ENCODE measurements around the gene PRXL2B.

The PRXL2B gene

DNA sequence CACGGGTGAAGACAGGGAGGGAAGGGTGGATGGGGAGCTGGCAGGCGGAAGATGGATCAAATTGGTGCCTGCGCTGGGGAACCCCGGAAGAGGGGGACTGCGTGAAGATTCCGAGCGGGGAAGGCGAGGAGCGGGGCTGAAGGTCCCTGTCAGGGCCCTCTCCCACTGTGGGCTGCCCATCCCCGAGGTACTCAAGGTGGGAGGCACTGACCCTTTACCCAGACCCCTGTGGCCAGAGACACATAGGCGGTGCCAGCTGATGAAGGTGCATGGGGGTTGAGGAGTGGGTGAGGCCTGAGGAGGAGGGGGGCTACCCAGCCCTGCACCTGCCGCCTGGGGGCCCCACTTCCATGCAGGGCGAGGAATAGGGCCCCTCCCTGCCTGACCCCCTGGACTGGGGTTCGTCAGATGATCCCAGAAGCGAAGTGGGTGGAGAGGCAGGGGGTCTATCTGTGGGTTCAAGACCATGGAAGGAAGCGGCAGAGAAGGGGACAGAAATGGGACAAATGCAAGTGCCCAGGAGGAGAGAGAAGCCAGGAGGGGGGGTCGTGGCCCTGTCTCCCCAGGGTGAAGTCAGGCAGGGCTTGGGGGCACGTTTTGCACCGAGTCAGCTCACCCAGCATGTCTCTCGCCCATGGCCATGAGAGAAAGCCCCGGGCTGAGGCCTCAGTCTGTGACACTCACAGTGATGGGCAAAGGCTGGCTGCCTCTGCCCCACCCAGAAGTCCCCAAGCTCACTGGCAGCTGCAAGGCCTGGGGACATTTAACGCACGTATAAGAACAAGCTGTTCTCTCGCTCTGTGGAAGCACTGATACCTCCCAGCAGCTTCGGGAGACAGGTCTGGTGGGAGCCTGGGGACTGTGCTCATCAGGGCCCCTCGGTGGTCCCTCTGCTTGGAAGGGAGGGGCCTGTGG is 53.3 kb downstream of the PRXL2B start:
- Histone ChIP-seq H4K20me1 (ENCODE audit: insufficient read depth, low read length) (no peaks in the 10 kb centered on the region), H3K4me3 (ENCODE audit: low read length) (no peak overlapping the region), H3K4me2 (ENCODE audit: low read depth, low read length) (no peak overlapping the region), H3K9ac (ENCODE audit: low read length) (no peak overlapping the region), H3K9me3 (replicated peaks; ENCODE audit: insufficient read depth, low read length) (no peaks in the 10 kb centered on the region), H3F3A (ENCODE audit: insufficient read depth, low read length) (no peaks in the 10 kb centered on the region), H3K9me2 (replicated peaks; ENCODE audit: insufficient read depth, low read length) (no peaks in the 10 kb centered on the region), H3K27me3 (replicated peaks; ENCODE audit: insufficient read depth, low read length) (peaks cover 52% of the 10 kb centered on the region), H3K27ac (ENCODE audit: low read length) (no peak overlapping the region), H3K4me1 (ENCODE audit: low read length) (no peaks in the 10 kb centered on the region), H3K79me2 (ENCODE audit: low read length) (no peaks in the 10 kb centered on the region), H2AFZ (ENCODE audit: low read length) (no peak overlapping the region), H3K36me3 (replicated peaks; ENCODE audit: insufficient read depth, low read length) (no peaks in the 10 kb centered on the region)
- TF ChIP-seq, protein P1, sequence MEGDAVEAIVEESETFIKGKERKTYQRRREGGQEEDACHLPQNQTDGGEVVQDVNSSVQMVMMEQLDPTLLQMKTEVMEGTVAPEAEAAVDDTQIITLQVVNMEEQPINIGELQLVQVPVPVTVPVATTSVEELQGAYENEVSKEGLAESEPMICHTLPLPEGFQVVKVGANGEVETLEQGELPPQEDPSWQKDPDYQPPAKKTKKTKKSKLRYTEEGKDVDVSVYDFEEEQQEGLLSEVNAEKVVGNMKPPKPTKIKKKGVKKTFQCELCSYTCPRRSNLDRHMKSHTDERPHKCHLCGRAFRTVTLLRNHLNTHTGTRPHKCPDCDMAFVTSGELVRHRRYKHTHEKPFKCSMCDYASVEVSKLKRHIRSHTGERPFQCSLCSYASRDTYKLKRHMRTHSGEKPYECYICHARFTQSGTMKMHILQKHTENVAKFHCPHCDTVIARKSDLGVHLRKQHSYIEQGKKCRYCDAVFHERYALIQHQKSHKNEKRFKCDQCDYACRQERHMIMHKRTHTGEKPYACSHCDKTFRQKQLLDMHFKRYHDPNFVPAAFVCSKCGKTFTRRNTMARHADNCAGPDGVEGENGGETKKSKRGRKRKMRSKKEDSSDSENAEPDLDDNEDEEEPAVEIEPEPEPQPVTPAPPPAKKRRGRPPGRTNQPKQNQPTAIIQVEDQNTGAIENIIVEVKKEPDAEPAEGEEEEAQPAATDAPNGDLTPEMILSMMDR (IDR thresholded peaks at IDR 0.05; ENCODE audit: low read length), result no peak
- no peak for TF ChIP-seq EZH2 (optimal IDR thresholded peaks at IDR 0.05; ENCODE audit: low read depth, low read length)
- TF ChIP-seq EZH2phosphoT487 (IDR thresholded peaks at IDR 0.05; ENCODE audit: low read length), result no peak
- DNase-seq, result no peak

DNA sequence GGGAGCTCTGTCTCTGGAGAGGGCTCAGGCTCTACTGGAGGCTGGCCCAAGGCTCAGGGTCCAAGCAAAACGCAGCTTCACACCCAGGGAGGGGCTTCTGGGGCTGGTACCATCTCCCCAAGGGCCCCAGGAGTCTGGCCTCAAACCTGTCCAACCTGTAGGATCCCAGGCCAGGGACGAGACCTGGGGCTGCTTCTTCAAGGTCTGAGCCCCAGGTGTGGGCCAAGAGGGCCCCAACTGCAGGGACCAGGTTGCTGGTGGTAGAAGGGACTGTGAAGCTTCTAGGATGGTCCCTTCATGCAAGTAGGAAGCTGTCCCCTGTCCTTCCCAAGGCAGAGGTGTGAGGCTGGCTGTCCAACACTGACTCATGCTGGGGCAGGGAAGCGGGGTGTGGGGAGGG is 54.0 kb downstream of the PRXL2B start:
- Histone ChIP-seq H3K4me2 (ENCODE audit: low read depth, low read length) (no peak overlapping the region), H3K4me1 (ENCODE audit: low read length) (no peaks in the 10 kb centered on the region), H3K9ac (ENCODE audit: low read length) (no peak overlapping the region), H3K27ac (ENCODE audit: low read length) (no peak overlapping the region), H3K36me3 (replicated peaks; ENCODE audit: insufficient read depth, low read length) (no peaks in the 10 kb centered on the region), H4K20me1 (ENCODE audit: insufficient read depth, low read length) (no peaks in the 10 kb centered on the region), H2AFZ (ENCODE audit: low read length) (no peak overlapping the region), H3F3A (ENCODE audit: insufficient read depth, low read length) (no peaks in the 10 kb centered on the region), H3K9me2 (replicated peaks; ENCODE audit: insufficient read depth, low read length) (no peaks in the 10 kb centered on the region), H3K79me2 (ENCODE audit: low read length) (no peaks in the 10 kb centered on the region), H3K9me3 (replicated peaks; ENCODE audit: insufficient read depth, low read length) (no peaks in the 10 kb centered on the region), H3K27me3 (replicated peaks; ENCODE audit: insufficient read depth, low read length) (peaks cover 52% of the 10 kb centered on the region), H3K4me3 (ENCODE audit: low read length) (no peak overlapping the region)
- TF ChIP-seq EZH2 (optimal IDR thresholded peaks at IDR 0.05; ENCODE audit: low read depth, low read length) (no peak), EZH2phosphoT487 (IDR thresholded peaks at IDR 0.05; ENCODE audit: low read length) (no peak)
- TF ChIP-seq, protein P1 (IDR thresholded peaks at IDR 0.05; ENCODE audit: low read length), result no peak
- no peak for DNase-seq

Measured in MM.1S (cell line).